Measurements from ENCODE around the gene RHEX.
"Not testable (repeated sequence)": the region's sequence is repeated elsewhere in the genome, so short reads cannot be mapped to it uniquely, and the experiment has no call there.

RHEX gene

DNA sequence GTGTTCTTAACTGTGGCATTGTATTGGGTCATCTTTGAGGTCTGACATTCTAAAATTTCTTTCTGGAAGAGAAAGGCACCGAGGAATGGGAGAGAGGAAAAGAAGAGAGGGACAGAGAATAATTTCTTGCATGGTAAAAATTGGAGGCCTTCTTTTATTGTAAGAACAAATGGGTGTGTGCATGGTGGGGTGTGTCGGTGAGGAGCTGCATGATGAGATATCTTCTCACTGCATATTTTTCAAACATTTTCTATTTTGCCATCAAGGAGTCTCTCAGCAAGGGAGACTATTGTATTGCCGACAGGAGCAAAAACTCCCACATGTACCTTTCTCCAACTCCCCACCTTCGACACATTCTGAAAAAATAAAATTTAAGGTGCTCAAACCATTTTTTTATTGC lies 22.8 kb upstream of the RHEX start:
- no peak for DNase-seq (ENCODE audit: low read depth)

DNA sequence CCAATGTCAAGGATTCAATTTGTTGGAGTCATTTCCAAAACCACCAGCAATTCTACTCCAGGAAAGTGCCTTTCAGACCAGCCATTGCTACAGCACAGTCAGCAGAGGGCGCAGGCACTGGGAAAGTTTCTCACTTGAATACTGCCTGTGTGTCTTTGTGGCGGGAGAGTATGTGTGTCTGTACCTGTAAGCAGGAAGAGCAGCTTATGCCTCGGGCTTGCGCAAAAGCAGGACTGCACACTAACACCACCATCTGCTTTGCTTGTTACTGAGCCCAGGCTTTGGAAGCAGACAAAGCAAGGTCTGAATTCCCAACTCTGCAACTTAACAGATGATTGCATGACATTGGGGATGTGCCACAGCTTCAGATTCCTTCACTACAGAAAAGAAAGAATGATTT lies 22.3 kb upstream of the RHEX start:
- DNase-seq (ENCODE audit: low read depth) = peak; percentile 68

GRCh38 chr1:206032380-206033140 lies 20.4 kb upstream of the RHEX start:
- no peak for DNase-seq (ENCODE audit: low read depth)

DNA sequence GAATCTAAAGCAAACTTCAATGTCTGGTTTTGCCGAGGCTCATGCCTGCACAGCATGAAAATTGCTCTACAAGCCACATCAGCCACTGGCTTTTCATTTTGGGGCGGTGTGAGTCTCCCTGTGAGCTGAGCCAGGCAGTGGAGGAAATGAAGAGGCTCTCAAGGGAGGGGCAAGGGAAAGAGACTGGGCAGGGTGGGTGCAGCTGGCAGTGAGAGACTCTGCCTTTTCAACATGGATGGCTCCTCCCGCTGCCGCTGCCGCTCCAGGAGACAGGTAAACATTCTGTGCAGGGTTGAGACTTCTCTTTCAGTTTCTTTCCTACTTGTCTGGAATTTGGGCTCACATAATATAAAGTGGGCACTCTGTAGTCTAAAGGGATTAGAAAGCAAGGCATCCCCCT lies 17.9 kb upstream of the RHEX start:
- DNase-seq (ENCODE audit: low read depth) = no peak

DNA sequence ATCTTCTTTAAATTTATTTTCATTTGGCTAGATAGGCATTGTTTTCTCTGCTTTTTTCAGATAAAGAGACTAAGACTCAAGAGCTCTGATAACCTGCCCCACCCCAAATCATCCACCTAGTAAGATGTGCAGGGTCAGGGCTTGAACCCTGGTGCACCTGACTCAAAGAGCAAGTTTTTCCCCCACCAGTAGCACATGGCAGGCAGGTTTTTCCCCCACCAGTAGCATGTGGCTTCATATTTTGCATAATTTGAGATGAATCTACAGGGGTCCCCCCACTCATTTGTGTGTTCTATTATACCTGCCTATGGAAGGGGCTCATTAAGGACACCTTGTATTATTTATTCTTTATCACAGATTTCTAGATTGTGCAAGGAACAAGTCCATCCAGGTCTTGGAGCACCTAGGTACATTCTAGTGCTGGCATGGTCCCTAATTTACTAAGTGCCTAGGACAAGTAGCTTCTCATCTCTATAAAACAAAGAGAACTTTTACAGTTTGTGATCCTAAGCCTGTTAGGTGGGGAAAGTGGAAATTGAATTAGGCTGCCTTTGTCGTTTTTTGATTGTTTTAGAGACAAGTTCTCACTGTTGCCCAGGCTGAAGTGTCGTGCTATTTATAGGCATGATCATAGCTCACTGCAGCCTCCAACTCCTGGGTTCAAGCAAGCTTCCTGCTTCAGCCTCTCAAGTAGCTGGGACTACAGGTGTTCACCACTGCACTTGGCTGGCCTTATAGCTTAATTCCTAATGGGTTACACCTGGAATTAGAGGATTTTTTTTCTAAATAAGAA lies 16.1 kb upstream of the RHEX start:
- no peak for DNase-seq (ENCODE audit: low read depth)

DNA sequence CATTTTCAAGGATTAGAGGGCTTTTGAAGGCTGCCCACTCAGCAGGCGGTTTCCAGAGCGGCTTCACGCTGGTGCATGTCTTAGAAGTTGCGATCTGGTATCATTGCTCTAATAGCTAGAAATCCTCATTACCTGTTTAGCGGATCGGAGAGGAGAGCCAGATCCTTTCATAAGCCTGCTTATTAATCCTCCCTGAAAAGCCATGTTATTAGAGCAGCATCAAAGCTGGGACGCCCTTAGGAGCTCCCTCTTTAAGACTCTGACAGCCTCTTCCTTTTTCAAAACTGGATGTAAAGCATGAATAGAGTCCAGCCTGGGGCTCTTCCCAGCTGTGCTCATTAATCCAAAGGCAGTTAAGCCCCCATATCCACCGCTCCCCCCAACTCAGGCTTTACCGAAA lies 15.4 kb upstream of the RHEX start:
- no peak for DNase-seq (ENCODE audit: low read depth)

GRCh38 chr1:206039046-206039973 lies 13.7 kb upstream of the RHEX start:
- DNase-seq (ENCODE audit: low read depth) = no peak

GRCh38 chr1:206040328-206040727 lies 12.6 kb upstream of the RHEX start:
- DNase-seq (ENCODE audit: low read depth) = no peak

DNA sequence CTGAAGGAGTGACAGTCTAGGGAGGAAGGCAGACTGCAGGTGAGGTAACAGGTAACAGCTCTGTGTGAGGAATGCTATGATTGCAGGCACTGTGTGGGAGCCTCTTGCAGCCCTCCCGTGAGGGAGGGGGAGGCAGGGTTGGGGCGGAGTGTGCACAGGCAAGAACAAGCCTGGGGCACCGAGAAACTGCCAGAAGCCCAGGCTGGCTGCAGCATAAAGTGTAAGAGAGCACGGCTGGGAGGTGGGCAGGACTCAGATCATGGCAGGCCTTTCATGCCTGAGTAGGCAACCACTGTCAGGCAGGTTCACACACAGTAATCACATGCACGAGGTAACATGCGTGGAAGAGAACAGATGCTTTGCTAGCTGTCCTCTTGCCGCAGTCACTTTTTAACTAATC lies 11.3 kb upstream of the RHEX start:
- no peak for DNase-seq (ENCODE audit: low read depth)

DNA sequence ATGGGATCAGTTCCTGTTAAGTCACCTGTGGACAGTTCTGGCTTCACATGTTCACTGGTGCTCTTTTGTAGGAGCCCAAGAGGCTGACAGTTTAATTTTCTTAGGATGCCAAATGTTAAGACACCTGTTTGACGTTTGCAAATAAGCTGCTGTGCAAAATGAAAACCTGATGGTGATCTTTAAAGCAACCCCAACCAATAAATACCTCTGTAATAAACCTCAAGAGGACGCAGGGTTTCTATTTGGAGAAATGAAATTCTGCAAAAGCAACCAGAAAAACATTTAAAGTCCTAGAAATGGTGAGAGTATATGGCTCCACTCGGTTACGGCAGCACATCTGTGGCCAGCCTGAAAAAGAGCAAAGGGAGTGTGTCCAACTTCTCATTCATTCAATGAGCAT lies 5.7 kb upstream of the RHEX start:
- no peak for DNase-seq (ENCODE audit: low read depth)

DNA sequence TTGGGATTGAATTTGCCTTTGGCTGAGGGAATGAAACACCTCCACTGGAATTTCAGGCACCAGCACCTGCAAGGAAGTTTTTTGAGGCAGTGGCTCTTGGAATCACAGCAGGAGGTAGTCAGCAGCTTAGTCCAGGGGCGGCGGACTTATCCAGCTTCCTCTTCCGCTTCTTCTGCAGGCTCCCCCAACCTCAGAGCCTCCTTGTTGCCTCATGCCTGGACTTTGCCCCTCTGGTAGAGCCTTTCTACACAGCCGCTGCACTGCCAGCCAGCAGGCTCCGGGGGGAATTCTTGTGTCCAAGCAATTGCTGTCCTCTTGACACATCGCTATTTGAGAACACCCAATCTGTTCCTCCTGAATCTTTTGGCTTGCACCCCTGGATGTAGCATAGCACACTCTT lies 4.4 kb upstream of the RHEX start:
- DNase-seq (ENCODE audit: low read depth) = no peak

DNA sequence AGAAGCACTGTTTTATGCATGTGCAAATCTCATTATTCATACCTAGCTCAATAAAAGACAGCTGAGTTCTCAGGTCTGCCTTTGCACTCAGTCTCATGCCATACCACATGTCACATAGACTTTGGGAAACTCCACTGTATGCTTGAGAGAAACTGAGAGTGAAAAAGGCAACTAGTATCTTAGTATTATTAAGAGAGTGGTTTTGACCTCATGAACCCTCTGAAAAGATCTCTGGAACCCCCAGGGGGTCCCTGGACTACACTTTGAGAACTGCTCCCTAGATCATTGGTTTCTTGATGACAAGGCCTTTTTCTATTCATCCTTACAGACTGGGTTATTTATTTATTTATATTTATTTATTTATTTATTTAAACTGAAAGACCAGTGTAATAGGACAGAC lies 3.7 kb upstream of the RHEX start:
- DNase-seq (ENCODE audit: low read depth) = no peak

DNA sequence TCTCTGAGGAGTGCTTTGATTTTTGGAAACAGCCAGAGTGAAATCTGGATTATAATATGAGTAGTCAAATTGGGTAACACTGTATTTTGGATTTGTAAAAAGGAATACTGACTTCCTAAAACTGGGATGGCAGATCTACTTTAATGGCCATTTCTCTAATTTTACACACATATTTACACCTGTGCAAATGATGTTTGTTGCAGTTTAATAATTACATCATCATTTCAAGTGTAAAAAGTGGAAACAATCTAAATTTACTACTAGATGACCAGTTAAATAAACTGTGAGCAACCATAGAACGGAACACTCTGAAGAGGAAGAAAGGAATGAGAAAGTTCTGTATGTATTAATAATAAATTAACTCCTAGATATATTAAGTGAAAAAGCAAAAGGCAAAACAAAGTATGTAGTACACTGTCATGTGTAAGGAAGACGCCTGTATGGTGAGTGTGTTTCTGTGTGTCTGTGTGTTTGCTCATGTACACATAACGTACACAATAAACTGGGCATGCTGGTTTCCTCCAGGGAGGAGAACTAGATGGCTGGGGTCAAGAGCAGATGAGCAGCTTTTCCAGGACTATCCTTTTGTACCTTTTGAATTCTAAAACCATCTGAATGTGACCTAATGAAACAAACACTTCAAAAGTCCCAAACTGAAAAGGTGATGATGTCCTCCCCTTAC lies 2.9 kb upstream of the RHEX start:
- DNase-seq (ENCODE audit: low read depth) = no peak

DNA sequence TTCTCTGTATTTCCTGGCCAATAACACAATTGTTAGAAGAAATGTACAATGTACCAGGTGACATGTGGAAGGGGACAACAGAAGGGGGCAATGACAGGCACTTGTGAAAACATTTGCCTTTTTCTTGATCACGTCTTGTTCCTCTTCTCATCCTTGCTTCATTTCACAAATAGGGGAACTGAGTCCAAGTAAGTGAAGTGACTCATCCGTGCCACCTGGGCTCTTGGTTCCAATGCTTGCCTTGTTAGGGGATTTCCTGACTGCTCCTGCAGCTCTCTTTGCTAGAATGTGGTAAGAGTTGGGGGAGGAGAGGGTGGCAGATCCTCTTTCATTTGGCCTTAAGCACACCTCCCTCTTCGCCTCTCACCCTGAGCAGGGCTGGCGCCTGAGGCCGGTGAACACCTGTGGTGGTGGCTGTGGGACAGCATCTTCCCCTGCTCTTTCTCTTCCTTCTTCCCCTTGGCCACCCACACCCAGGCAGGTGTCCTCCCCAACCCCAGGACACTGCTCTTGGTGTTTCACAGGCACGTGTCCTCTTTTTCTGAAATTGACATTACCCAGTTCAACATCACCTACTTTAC lies 2.2 kb upstream of the RHEX start:
- no peak for DNase-seq (ENCODE audit: low read depth)

DNA sequence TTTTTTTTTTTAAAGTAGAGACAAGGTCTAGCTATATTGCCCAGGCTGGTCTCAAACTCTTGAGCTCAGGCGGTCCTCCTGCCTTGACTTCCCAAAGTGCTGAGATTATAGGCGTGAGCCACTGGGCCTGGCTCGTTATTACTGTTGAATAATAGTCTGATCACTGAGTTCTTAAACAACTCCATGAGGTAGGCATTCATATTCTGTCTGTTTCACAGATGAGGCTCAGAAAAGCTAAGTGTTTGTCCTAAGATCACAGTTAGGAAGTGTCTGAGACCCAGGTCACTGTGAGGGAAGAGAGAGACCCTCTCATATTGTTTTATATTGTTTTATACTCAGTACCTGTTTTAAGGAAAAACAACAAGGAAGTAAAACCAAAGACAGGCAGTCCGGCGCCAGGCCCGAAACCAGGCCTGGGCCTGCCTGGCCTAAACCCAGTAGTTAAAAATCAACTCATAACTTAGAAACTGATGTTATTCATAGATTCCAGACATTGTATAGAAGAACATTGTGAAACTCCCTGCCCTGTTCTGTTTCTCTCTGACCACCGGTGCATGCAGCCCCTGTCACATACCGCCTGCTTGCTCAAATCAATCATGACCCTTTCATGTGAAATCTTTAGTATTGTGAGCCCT lies 625 bp upstream of the RHEX start:
- not testable (repeated sequence) for DNase-seq (ENCODE audit: low read depth)

- DNase-seq (ENCODE audit: low read depth) = not testable (repeated sequence)
Measured at GRCh38 chr1:206053616-206054015, 643 bp downstream of the RHEX start.

- not testable (repeated sequence) for DNase-seq (ENCODE audit: low read depth)
Measured at GRCh38 chr1:206055069-206055625, 2.2 kb downstream of the RHEX start.

DNA sequence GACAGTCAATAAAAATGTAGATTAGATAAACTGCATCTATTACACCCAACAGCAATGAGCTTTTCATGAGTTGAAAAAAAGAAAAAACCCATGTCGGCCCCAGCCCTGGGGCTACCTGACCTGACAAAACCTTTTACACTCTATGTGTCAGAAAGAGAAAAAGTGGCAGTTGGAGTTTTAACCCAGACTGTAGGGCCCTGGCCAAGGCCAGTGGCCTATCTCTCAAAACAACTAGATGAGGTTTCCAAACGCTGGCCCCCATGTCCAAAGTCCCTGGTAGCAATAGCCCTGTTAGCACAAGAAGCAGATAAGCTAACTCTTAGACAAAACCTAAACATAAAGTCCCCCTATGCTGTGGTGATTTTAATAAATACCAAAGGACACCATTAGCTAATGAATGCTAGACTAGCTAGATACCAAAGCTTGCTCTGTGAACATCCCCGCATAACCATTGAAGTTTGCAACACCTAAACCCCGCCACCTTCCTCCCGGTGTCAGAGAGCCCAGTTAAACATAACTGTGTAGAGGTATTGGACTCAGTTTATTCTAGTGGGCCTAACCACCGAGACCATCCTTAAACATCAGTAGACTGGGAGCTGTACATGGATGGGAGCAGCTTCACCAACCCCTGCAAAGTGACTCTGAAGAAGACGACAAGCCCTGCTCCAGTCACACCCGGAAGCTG lies 2.8 kb downstream of the RHEX start:
- not testable (repeated sequence) for DNase-seq (ENCODE audit: low read depth)

- DNase-seq (ENCODE audit: low read depth) = not testable (repeated sequence)
Measured at GRCh38 chr1:206058289-206058926, 5.4 kb downstream of the RHEX start.

- DNase-seq (ENCODE audit: low read depth) = no peak
Measured at GRCh38 chr1:206058927-206059292, 5.9 kb downstream of the RHEX start.
